Measurements from ENCODE around the gene STRIP1.

DNA sequence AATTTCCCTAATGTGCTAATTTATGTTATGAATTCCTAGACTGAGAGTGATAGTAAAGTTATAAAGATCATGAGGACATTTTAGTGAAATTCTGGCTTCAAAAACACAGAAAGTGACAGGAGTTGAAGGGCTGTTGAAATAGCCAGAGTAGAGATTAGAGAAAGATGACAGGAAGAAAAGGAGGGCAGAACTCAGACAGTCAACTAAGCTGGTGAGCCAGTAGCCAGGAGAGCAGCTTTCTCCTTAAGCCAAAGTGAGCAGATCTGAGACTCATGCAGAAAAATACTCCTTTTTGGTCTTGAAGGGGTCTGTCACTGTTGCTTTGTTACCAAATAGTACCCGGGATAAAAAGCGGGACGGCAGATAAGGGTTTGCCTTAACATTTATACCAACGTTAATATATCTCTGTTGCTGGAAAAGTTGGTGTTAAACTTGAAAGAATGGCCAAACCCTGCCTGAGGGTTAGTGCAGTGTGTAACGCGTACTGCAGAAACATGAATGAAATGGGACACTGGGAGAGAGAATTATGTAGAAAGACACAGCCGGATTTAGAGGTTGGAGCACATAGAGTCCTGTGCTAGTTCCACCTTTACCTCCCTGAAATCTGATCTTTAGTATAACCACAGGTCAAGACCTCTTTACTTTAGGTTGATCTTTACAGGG lies 37.1 kb upstream of the STRIP1 start:
- TF ChIP-seq CTCF (IDR thresholded peaks at IDR 0.05) (no peak), POLR2A (IDR thresholded peaks at IDR 0.05) (no peak)

Data from right lobe of liver (tissue), 4 donors.